HG03066 (cell line): ENCODE results near the gene DLG2.

ENCODE experiments used
- ATAC-seq: cut with Tn5 transposase; IDR thresholded peaks from one replicate; pipeline ENCODE4 v1.9.1; 2021; ENCODE audit warnings: low read depth; ENCODE audit not compliant: unreplicated experiment

The DLG2 gene

GRCh38 chr11:83557653-83558052, 2069.5 kb downstream of the DLG2 start:
- ATAC-seq = no peak

GRCh38 chr11:83554876-83555275, 2072.3 kb downstream of the DLG2 start:
- no peak for ATAC-seq

GRCh38 chr11:83549984-83550667, 2077.0 kb downstream of the DLG2 start:
- ATAC-seq = no peak

GRCh38 chr11:83546368-83546767, 2080.8 kb downstream of the DLG2 start:
- no peak for ATAC-seq

GRCh38 chr11:83545494-83546260, 2081.5 kb downstream of the DLG2 start:
- ATAC-seq = no peak

GRCh38 chr11:83544846-83545245, 2082.3 kb downstream of the DLG2 start:
- ATAC-seq = no peak

GRCh38 chr11:83543706-83544439, 2083.3 kb downstream of the DLG2 start:
- no peak for ATAC-seq

- no peak for ATAC-seq
These were observed 2084.3 kb downstream of the DLG2 start for GRCh38 chr11:83542861-83543260.

- ATAC-seq = no peak
These were observed 2086.4 kb downstream of the DLG2 start for GRCh38 chr11:83540728-83541127.

- no peak for ATAC-seq
These were observed 2086.9 kb downstream of the DLG2 start for GRCh38 chr11:83540112-83540675.

GRCh38 chr11:83538286-83538685, 2088.9 kb downstream of the DLG2 start:
- no peak for ATAC-seq

GRCh38 chr11:83537131-83537610, 2090.0 kb downstream of the DLG2 start:
- ATAC-seq = no peak

- ATAC-seq = no peak
These were observed 2094.0 kb downstream of the DLG2 start for GRCh38 chr11:83533166-83533565.

GRCh38 chr11:83528877-83529276, 2098.3 kb downstream of the DLG2 start:
- ATAC-seq = no peak

- no peak for ATAC-seq
These were observed 2098.9 kb downstream of the DLG2 start for GRCh38 chr11:83528225-83528624.

- no peak for ATAC-seq
These were observed 2103.5 kb downstream of the DLG2 start for GRCh38 chr11:83523676-83524075.

GRCh38 chr11:83522911-83523310, 2104.2 kb downstream of the DLG2 start:
- ATAC-seq = no peak

- ATAC-seq = no peak
These were observed 2105.2 kb downstream of the DLG2 start for GRCh38 chr11:83521647-83522596.

GRCh38 chr11:83520849-83521248, 2106.3 kb downstream of the DLG2 start:
- ATAC-seq = no peak

- ATAC-seq = no peak
These were observed 2115.5 kb downstream of the DLG2 start for GRCh38 chr11:83511646-83512045.
